ENCODE measurements around the gene FHAD1.

DNA sequence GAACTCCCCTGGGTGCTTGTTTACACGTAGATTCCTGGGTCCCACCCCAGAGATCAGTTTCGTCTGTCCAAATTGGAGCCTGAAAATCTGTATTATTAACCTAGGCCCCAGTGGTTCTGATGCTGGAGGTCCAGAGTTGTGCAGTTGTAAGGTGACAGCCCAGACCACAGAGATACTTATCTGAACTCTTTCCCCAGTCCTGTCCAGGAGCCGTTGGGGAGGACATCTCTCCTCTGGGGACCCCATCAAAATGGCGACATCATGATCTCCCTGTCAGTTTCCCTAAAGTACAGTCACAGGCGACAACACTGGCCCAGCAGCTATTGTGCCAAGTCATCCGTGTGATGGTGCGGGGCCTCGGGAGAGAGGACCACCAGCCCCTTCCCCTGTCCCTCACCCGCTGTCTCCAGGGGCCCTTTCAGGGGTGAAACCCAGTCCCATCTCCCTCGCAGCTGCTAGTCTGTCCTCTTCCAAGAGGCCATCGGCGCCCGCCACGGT, 161.9 kb downstream of the FHAD1 start:
- no peak for TF ChIP-seq ZNF274 (IDR thresholded peaks at IDR 0.05; ENCODE audit: low read depth, low read length)
- no peak for TF ChIP-seq POLR2A (IDR thresholded peaks at IDR 0.05; ENCODE audit: borderline replicate concordance, extremely low read depth, insufficient read depth, insufficient read length)
- TF ChIP-seq ELF1 (IDR thresholded peaks at IDR 0.05; ENCODE audit: borderline replicate concordance, low read depth): no peak
- no peak for TF ChIP-seq CTCF (IDR thresholded peaks at IDR 0.05 in 2 of 3, conservative IDR thresholded peaks at IDR 0.05 in 1 of 3; ENCODE audit: borderline replicate concordance in 1 of 3, insufficient read depth in 1 of 3, low read depth in 2 of 3, low read length in 2 of 3)
- no peak for TF ChIP-seq JUND (IDR thresholded peaks at IDR 0.05)
- no peak for TF ChIP-seq POLR2AphosphoS5 (IDR thresholded peaks at IDR 0.05; ENCODE audit: low read depth, low read length)
- no peak for TF ChIP-seq YY1 (IDR thresholded peaks at IDR 0.05; ENCODE audit: extremely low read depth, insufficient replicate concordance, low read depth, low read length)
- TF ChIP-seq EZH2 (IDR thresholded peaks at IDR 0.05): no peak
- TF ChIP-seq, protein P1, sequence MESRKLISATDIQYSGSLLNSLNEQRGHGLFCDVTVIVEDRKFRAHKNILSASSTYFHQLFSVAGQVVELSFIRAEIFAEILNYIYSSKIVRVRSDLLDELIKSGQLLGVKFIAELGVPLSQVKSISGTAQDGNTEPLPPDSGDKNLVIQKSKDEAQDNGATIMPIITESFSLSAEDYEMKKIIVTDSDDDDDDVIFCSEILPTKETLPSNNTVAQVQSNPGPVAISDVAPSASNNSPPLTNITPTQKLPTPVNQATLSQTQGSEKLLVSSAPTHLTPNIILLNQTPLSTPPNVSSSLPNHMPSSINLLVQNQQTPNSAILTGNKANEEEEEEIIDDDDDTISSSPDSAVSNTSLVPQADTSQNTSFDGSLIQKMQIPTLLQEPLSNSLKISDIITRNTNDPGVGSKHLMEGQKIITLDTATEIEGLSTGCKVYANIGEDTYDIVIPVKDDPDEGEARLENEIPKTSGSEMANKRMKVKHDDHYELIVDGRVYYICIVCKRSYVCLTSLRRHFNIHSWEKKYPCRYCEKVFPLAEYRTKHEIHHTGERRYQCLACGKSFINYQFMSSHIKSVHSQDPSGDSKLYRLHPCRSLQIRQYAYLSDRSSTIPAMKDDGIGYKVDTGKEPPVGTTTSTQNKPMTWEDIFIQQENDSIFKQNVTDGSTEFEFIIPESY (IDR thresholded peaks at IDR 0.05; ENCODE audit: extremely low read depth, insufficient replicate concordance, low read length): no peak
- no peak for TF ChIP-seq RAD21 (IDR thresholded peaks at IDR 0.05; ENCODE audit: low read depth)
- TF ChIP-seq TCF7L2 (IDR thresholded peaks at IDR 0.05; ENCODE audit: borderline replicate concordance, extremely low read depth, insufficient read depth, insufficient read length): no peak
- TF ChIP-seq MAX (IDR thresholded peaks at IDR 0.05): no peak

All from HCT116 (cell line).